ENCODE data around the gene ARHGEF17.

DNA sequence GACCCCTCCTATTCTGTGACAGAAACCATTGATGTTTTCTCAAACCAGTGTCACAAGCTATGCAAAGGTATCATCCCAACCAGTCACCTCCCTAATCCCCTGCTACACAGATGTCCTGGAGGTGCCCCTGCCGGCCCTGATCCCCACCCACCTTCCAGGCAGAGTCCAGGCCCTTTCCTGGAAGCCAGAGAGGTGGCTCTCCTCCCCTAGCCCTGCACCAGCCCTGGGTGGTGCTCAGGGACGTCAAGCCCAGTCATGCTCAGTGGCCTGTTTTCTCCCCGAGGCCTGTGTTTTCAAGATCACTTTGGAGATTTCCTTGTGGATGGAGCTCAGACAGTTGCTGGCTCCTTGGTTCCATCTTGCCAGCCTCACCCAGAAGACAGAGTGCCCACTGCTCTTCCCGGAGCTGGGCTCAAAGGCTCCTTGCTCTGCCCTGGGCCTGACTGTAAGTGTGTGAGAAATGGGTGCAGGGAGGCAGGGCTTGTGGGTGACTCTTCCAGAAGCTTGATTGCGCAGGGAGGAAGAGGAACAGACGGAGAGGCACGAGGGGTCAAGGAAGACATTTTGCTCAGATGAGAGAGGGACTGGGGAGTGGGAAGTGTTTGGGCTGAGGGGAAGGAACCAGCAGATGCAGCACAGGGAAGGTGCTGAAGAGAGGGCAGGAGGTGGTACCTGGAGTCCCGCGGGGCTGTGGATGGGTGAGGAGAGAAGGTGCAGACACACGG lies 24.6 kb upstream of the ARHGEF17 start:
- TF ChIP-seq RAD21 (IDR thresholded peaks at IDR 0.05) (no peak), YY1 (IDR thresholded peaks at IDR 0.05) (no peak), GABPA (IDR thresholded peaks at IDR 0.05 in 1 of 2, conservative IDR thresholded peaks at IDR 0.05 in 1 of 2) (no peak), HNF4G (IDR thresholded peaks at IDR 0.05) (no peak)
- TF ChIP-seq, protein P1, sequence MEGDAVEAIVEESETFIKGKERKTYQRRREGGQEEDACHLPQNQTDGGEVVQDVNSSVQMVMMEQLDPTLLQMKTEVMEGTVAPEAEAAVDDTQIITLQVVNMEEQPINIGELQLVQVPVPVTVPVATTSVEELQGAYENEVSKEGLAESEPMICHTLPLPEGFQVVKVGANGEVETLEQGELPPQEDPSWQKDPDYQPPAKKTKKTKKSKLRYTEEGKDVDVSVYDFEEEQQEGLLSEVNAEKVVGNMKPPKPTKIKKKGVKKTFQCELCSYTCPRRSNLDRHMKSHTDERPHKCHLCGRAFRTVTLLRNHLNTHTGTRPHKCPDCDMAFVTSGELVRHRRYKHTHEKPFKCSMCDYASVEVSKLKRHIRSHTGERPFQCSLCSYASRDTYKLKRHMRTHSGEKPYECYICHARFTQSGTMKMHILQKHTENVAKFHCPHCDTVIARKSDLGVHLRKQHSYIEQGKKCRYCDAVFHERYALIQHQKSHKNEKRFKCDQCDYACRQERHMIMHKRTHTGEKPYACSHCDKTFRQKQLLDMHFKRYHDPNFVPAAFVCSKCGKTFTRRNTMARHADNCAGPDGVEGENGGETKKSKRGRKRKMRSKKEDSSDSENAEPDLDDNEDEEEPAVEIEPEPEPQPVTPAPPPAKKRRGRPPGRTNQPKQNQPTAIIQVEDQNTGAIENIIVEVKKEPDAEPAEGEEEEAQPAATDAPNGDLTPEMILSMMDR (IDR thresholded peaks at IDR 0.05; ENCODE audit: low read depth, low read length, missing input control): no peak

Data from liver (tissue), 3 donors.